ENCODE measurements around the gene MEGF6.

The MEGF6 gene

GRCh38 chr1:3537359-3537758, 73.9 kb downstream of the MEGF6 start:
- H3K79me2 ChIP-seq (ENCODE audit: control insufficient read depth, low read length) = no peaks in the 10 kb centered on the region
- H3K4me1 ChIP-seq (ENCODE audit: control insufficient read depth, low read length) = no peaks in the 10 kb centered on the region
- no peak overlapping the region for H3K4me2 ChIP-seq (ENCODE audit: low read length)
- H3K4me3 ChIP-seq (ENCODE audit: low read length) = no peak overlapping the region
- no peaks in the 10 kb centered on the region for H4K20me1 ChIP-seq (ENCODE audit: control insufficient read depth, insufficient read depth, low read depth, low read length)
- no peaks in the 10 kb centered on the region for H3K9me2 ChIP-seq (replicated peaks; ENCODE audit: control insufficient read depth, low read length)
- no peaks in the 10 kb centered on the region for H3K36me3 ChIP-seq (ENCODE audit: control insufficient read depth, low read length)
- H3K27me3 ChIP-seq (ENCODE audit: control insufficient read depth, low read length) = no peaks in the 10 kb centered on the region
- no peak overlapping the region for H3K27ac ChIP-seq (ENCODE audit: low read depth, low read length)
- no peak for TF ChIP-seq CTCF (IDR thresholded peaks at IDR 0.05; ENCODE audit: low read depth, low read length, poor library complexity, severe bottlenecking)
- TF ChIP-seq EZH2phosphoT487 (IDR thresholded peaks at IDR 0.05; ENCODE audit: borderline replicate concordance, low read length) = no peak
- no peaks in the 10 kb centered on the region for H3K9me3 ChIP-seq (ENCODE audit: control insufficient read depth, insufficient read depth, low read length)
- H3F3A ChIP-seq (ENCODE audit: control insufficient read depth, insufficient read depth) = no peaks in the 10 kb centered on the region

GRCh38 chr1:3536420-3537195, 74.7 kb downstream of the MEGF6 start:
- Histone ChIP-seq H3K4me3 (ENCODE audit: low read length) (no peak overlapping the region), H3K36me3 (ENCODE audit: control insufficient read depth, low read length) (no peaks in the 10 kb centered on the region), H4K20me1 (ENCODE audit: control insufficient read depth, insufficient read depth, low read depth, low read length) (no peaks in the 10 kb centered on the region), H3K27me3 (ENCODE audit: control insufficient read depth, low read length) (no peaks in the 10 kb centered on the region), H3K27ac (ENCODE audit: low read depth, low read length) (no peak overlapping the region), H3K9me2 (replicated peaks; ENCODE audit: control insufficient read depth, low read length) (no peaks in the 10 kb centered on the region), H3F3A (ENCODE audit: control insufficient read depth, insufficient read depth) (no peaks in the 10 kb centered on the region), H3K79me2 (ENCODE audit: control insufficient read depth, low read length) (no peaks in the 10 kb centered on the region), H3K4me2 (ENCODE audit: low read length) (no peak overlapping the region), H3K9me3 (ENCODE audit: control insufficient read depth, insufficient read depth, low read length) (no peaks in the 10 kb centered on the region), H3K4me1 (ENCODE audit: control insufficient read depth, low read length) (no peaks in the 10 kb centered on the region)
- TF ChIP-seq CTCF (IDR thresholded peaks at IDR 0.05; ENCODE audit: low read depth, low read length, poor library complexity, severe bottlenecking) = no peak
- no peak for TF ChIP-seq EZH2phosphoT487 (IDR thresholded peaks at IDR 0.05; ENCODE audit: borderline replicate concordance, low read length)

GRCh38 chr1:3535732-3536131, 75.6 kb downstream of the MEGF6 start:
- Histone ChIP-seq H3F3A (ENCODE audit: control insufficient read depth, insufficient read depth) (no peaks in the 10 kb centered on the region), H3K4me2 (ENCODE audit: low read length) (no peak overlapping the region), H4K20me1 (ENCODE audit: control insufficient read depth, insufficient read depth, low read depth, low read length) (no peaks in the 10 kb centered on the region), H3K27ac (ENCODE audit: low read depth, low read length) (no peak overlapping the region), H3K79me2 (ENCODE audit: control insufficient read depth, low read length) (no peaks in the 10 kb centered on the region), H3K36me3 (ENCODE audit: control insufficient read depth, low read length) (no peaks in the 10 kb centered on the region), H3K27me3 (ENCODE audit: control insufficient read depth, low read length) (no peaks in the 10 kb centered on the region), H3K4me1 (ENCODE audit: control insufficient read depth, low read length) (no peaks in the 10 kb centered on the region; the same call in 1 of the 2 replicates), H3K4me3 (ENCODE audit: low read length) (no peak overlapping the region), H3K9me2 (replicated peaks; ENCODE audit: control insufficient read depth, low read length) (no peaks in the 10 kb centered on the region), H3K9me3 (ENCODE audit: control insufficient read depth, insufficient read depth, low read length) (no peaks in the 10 kb centered on the region)
- TF ChIP-seq CTCF (IDR thresholded peaks at IDR 0.05; ENCODE audit: low read depth, low read length, poor library complexity, severe bottlenecking) (no peak), EZH2phosphoT487 (IDR thresholded peaks at IDR 0.05; ENCODE audit: borderline replicate concordance, low read length) (no peak)
